HEK293 (cell line): ENCODE results near the gene SLC39A3.

Experiments
- BCL11A ChIP-seq: fragments of 450-650 bp; formaldehyde crosslinking; IDR thresholded peaks from 2 replicates; pipeline ENCODE4 v1.5.1; 2016; ENCODE audit warnings: low read depth, missing biosample characterization, missing genetic modification characterization
- ZNF404 ChIP-seq: fragments of 450-650 bp; formaldehyde crosslinking; IDR thresholded peaks from 2 replicates; pipeline ENCODE4 v1.5.1; 2017; ENCODE audit warnings: missing biosample characterization, missing genetic modification characterization
- ZNF416 ChIP-seq: fragments of 450-650 bp; formaldehyde crosslinking; IDR thresholded peaks from 2 replicates; pipeline ENCODE4 v1.5.1; 2016; ENCODE audit warnings: missing biosample characterization, missing genetic modification characterization
- ZNF777 ChIP-seq: fragments of 450-650 bp; formaldehyde crosslinking; IDR thresholded peaks from 2 replicates; pipeline ENCODE4 v1.5.1; 2017; ENCODE audit warnings: missing biosample characterization, missing genetic modification characterization, borderline replicate concordance
- TF ChIP-seq, protein P1 (sequence below): fragments of 450-650 bp; formaldehyde crosslinking; IDR thresholded peaks from 2 replicates; pipeline ENCODE4 v1.5.1; 2016; ENCODE audit warnings: missing biosample characterization, missing genetic modification characterization
- TF ChIP-seq, protein P2 (sequence below): IDR thresholded peaks from 2 replicates; pipeline ENCODE4 v1.6.1; 2011; ENCODE audit warnings: mild to moderate bottlenecking, low read depth, low read length, borderline replicate concordance

DNA sequence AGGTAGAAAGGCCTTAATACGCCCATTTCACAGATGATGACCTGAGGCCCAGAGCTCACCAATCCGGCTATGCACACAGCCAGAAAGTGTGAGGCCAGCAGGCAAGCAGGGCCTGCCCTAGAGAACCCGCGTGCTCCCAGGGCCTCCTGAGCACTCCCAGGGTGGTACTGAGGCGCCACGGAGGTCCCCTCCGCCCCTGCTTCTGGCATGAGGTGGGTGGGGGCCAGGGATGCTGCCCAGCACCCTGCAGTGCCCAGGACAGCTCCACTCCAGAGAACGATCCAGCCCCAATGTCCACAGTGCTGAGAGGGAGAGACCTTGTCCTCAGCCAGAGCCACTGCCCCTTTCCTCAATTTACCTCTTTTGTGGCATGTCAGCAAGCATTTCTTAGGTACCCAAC is 29.4 kb upstream of the SLC39A3 start:
- no peak for TF ChIP-seq BCL11A (tag by site-specific recombination)
- TF ChIP-seq ZNF416 (tag by site-specific recombination) = no peak
- TF ChIP-seq ZNF404 (tag by site-specific recombination) = no peak
- TF ChIP-seq, protein P1, sequence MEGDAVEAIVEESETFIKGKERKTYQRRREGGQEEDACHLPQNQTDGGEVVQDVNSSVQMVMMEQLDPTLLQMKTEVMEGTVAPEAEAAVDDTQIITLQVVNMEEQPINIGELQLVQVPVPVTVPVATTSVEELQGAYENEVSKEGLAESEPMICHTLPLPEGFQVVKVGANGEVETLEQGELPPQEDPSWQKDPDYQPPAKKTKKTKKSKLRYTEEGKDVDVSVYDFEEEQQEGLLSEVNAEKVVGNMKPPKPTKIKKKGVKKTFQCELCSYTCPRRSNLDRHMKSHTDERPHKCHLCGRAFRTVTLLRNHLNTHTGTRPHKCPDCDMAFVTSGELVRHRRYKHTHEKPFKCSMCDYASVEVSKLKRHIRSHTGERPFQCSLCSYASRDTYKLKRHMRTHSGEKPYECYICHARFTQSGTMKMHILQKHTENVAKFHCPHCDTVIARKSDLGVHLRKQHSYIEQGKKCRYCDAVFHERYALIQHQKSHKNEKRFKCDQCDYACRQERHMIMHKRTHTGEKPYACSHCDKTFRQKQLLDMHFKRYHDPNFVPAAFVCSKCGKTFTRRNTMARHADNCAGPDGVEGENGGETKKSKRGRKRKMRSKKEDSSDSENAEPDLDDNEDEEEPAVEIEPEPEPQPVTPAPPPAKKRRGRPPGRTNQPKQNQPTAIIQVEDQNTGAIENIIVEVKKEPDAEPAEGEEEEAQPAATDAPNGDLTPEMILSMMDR = no peak
- no peak for TF ChIP-seq ZNF777 (tag by site-specific recombination)
- TF ChIP-seq, protein P2, sequence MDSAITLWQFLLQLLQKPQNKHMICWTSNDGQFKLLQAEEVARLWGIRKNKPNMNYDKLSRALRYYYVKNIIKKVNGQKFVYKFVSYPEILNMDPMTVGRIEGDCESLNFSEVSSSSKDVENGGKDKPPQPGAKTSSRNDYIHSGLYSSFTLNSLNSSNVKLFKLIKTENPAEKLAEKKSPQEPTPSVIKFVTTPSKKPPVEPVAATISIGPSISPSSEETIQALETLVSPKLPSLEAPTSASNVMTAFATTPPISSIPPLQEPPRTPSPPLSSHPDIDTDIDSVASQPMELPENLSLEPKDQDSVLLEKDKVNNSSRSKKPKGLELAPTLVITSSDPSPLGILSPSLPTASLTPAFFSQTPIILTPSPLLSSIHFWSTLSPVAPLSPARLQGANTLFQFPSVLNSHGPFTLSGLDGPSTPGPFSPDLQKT = no peak
